Measurements from ENCODE around the gene PDE4D. TPM values are rescaled to one million over a fixed set of nuclear protein-coding genes. Genes with fewer than 3 reads are reported as not detected.

Gene PDE4D
- total RNA-seq, 1 experiment from 2014 or later = 3.6 TPM

DNA sequence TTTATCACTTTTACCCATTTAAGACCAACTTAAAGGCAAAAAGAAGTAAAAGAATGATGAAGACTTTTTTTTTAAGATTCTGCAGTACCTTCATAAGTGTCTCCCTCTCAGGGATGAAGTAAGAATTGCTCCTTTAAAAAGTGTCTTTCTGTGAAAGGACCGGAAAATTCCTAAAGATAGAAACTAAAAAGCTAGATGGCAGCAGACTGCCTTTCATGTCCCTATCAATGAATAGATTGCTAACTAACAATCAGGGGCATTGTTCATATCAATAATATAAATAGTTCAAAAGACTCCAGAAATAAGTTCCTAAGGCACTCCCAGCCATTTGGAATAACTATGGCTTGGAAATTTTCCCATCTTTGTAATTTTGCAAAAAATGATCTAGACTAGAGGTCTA lies 558.0 kb downstream of the PDE4D start:
- H3K27ac ChIP-seq (ENCODE audit: low read length) = no peak overlapping the region
- DNase-seq (no peak), ATAC-seq (no peak)
- TF ChIP-seq EZH2phosphoT487 (IDR thresholded peaks at IDR 0.05; ENCODE audit: borderline replicate concordance, low read length) (no peak), CTCF (conservative IDR thresholded peaks at IDR 0.05; ENCODE audit: low read depth, low read length) (peak; percentile 21; the same call in 1 of the 2 replicates)
- no peaks in the 10 kb centered on the region for H3K4me1 ChIP-seq (ENCODE audit: insufficient read depth, low read length)
- intact Hi-C loops (cut with micrococcal nuclease) = no loop called here
- no peak overlapping the region for H3K9ac ChIP-seq (ENCODE audit: low read length)
- H3K9me3 ChIP-seq (ENCODE audit: low read length) = no peaks in the 10 kb centered on the region
- H2AFZ ChIP-seq (ENCODE audit: low read length) = no peak overlapping the region
- no peaks in the 10 kb centered on the region for H3K36me3 ChIP-seq (ENCODE audit: low read depth, low read length)
- no peaks in the 10 kb centered on the region for H3K79me2 ChIP-seq (ENCODE audit: low read length)
- H3K27me3 ChIP-seq (ENCODE audit: low read length) = no peaks in the 10 kb centered on the region
- H3K4me2 ChIP-seq (ENCODE audit: low read length) = no peak overlapping the region
- no peak overlapping the region for H3K4me3 ChIP-seq (ENCODE audit: low read length)
- H3K9me2 ChIP-seq (replicated peaks; ENCODE audit: low read length) = no peaks in the 10 kb centered on the region
- no peaks in the 10 kb centered on the region for H4K20me1 ChIP-seq (ENCODE audit: low read length)
- BruUV-seq (replicated peaks) = no TSS peak
- ChIA-PET POLR2A (ENCODE audit: unreplicated experiment) (no interaction called here), CTCF (no interaction called here)
- no peaks in the 10 kb centered on the region for H3F3A ChIP-seq (ENCODE audit: low read length, unreplicated experiment)

- H3K36me3 ChIP-seq (ENCODE audit: low read depth, low read length) = no peaks in the 10 kb centered on the region
- H3K9ac ChIP-seq (ENCODE audit: low read length) = no peak overlapping the region
- H3F3A ChIP-seq (ENCODE audit: low read length, unreplicated experiment) = no peaks in the 10 kb centered on the region
- BruUV-seq (replicated peaks) = no TSS peak
- no peaks in the 10 kb centered on the region for H3K27me3 ChIP-seq (ENCODE audit: low read length)
- no peaks in the 10 kb centered on the region for H4K20me1 ChIP-seq (ENCODE audit: low read length)
- no peaks in the 10 kb centered on the region for H3K9me3 ChIP-seq (ENCODE audit: low read length)
- no peaks in the 10 kb centered on the region for H3K9me2 ChIP-seq (replicated peaks; ENCODE audit: low read length)
- no peak overlapping the region for H3K4me3 ChIP-seq (ENCODE audit: low read length)
- CTCF ChIA-PET = no interaction called here
- H3K4me1 ChIP-seq (ENCODE audit: insufficient read depth, low read length) = no peaks in the 10 kb centered on the region
- DNase-seq (no peak), ATAC-seq (no peak)
- POLR2A ChIA-PET (ENCODE audit: unreplicated experiment) = no interaction called here
- H3K79me2 ChIP-seq (ENCODE audit: low read length) = no peaks in the 10 kb centered on the region
- no peak overlapping the region for H3K4me2 ChIP-seq (ENCODE audit: low read length)
- intact Hi-C loops (cut with micrococcal nuclease) = no loop called here
- no peak overlapping the region for H2AFZ ChIP-seq (ENCODE audit: low read length)
- TF ChIP-seq EZH2phosphoT487 (IDR thresholded peaks at IDR 0.05; ENCODE audit: borderline replicate concordance, low read length) = no peak
- H3K27ac ChIP-seq (ENCODE audit: low read length) = no peak overlapping the region
Observed at GRCh38 chr5:59333416-59333815, 560.1 kb downstream of the PDE4D start.

DNA sequence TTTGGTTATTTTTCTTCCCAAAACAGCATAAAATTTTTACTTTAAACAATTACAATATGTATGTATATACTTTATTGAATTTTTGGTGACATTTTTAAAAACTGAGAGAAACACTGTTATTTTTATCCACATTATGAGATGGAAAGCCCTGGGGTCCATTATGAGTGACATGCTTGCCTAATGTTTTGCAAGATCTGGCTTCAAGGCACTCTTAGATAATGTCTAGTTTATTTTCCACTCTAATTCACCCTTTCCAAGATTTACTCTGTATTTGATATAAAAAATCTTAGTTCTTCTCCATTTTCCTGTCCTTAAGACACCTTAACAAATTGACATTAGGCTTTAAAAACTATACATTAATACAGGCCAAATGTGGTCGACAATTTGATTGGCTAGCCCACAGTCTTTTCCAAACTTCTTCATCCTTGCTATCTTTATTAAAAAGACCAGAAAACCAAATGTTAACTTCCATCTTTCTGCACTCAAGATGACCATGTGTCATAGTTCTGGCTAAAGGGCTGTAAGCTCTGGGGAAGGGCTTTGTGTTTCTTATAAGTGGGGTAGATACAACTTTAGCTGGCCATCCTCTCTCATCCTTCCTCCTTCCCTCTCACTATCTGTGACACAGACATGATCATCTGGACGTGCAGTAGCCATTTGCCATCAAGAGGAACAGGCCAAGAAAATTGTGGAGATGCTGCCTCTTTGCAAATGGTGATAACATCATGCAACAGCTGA lies 561.1 kb downstream of the PDE4D start:
- no peaks in the 10 kb centered on the region for H3K9me3 ChIP-seq (ENCODE audit: low read length)
- H4K20me1 ChIP-seq (ENCODE audit: low read length) = no peaks in the 10 kb centered on the region
- H3F3A ChIP-seq (ENCODE audit: low read length, unreplicated experiment) = no peaks in the 10 kb centered on the region
- no peak overlapping the region for H2AFZ ChIP-seq (ENCODE audit: low read length)
- no peak overlapping the region for H3K4me2 ChIP-seq (ENCODE audit: low read length)
- no peaks in the 10 kb centered on the region for H3K9me2 ChIP-seq (replicated peaks; ENCODE audit: low read length)
- DNase-seq = no peak
- no peak for ATAC-seq
- no peak overlapping the region for H3K9ac ChIP-seq (ENCODE audit: low read length)
- ChIA-PET CTCF (no interaction called here), POLR2A (ENCODE audit: unreplicated experiment) (no interaction called here)
- no peak overlapping the region for H3K27ac ChIP-seq (ENCODE audit: low read length)
- BruUV-seq (replicated peaks) = no TSS peak
- no peaks in the 10 kb centered on the region for H3K4me1 ChIP-seq (ENCODE audit: insufficient read depth, low read length)
- H3K27me3 ChIP-seq (ENCODE audit: low read length) = no peaks in the 10 kb centered on the region
- intact Hi-C loops (cut with micrococcal nuclease) = no loop called here
- no peak overlapping the region for H3K4me3 ChIP-seq (ENCODE audit: low read length)
- H3K79me2 ChIP-seq (ENCODE audit: low read length) = no peaks in the 10 kb centered on the region
- no peaks in the 10 kb centered on the region for H3K36me3 ChIP-seq (ENCODE audit: low read depth, low read length)
- no peak for TF ChIP-seq EZH2phosphoT487 (IDR thresholded peaks at IDR 0.05; ENCODE audit: borderline replicate concordance, low read length)

DNA sequence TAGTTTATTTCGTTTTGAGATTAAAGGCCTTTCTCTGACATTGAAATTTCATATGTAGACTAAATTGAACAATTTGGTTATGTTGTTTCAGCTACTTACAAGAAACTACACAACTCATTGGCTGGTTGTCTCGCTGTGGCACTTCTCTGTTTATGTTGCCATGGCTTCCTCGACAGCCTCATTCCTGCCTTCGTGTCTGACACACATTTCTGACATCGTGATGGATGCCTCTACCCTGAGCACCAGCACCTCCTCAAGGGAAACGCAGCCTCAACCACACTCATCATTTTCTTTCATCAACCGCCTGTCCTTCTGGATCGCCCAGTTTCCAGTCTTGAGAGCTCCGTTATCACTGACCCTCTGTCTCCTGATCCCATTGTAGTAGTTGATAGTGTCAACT lies 562.8 kb downstream of the PDE4D start:
- POLR2A ChIA-PET (ENCODE audit: unreplicated experiment) = no interaction called here
- Histone ChIP-seq H3K27ac (ENCODE audit: low read length) (no peak overlapping the region), H4K20me1 (ENCODE audit: low read length) (no peaks in the 10 kb centered on the region), H3K27me3 (ENCODE audit: low read length) (no peaks in the 10 kb centered on the region), H3F3A (ENCODE audit: low read length, unreplicated experiment) (no peaks in the 10 kb centered on the region), H3K36me3 (ENCODE audit: low read depth, low read length) (no peaks in the 10 kb centered on the region), H3K4me2 (ENCODE audit: low read length) (no peak overlapping the region), H3K9ac (ENCODE audit: low read length) (no peak overlapping the region), H3K4me3 (ENCODE audit: low read length) (no peak overlapping the region), H3K9me2 (replicated peaks; ENCODE audit: low read length) (no peaks in the 10 kb centered on the region), H3K9me3 (ENCODE audit: low read length) (no peaks in the 10 kb centered on the region), H2AFZ (ENCODE audit: low read length) (no peak overlapping the region), H3K4me1 (ENCODE audit: insufficient read depth, low read length) (no peaks in the 10 kb centered on the region), H3K79me2 (ENCODE audit: low read length) (no peaks in the 10 kb centered on the region)
- TF ChIP-seq EZH2phosphoT487 (IDR thresholded peaks at IDR 0.05; ENCODE audit: borderline replicate concordance, low read length) = no peak
- TF ChIP-seq CTCF (conservative IDR thresholded peaks at IDR 0.05; ENCODE audit: low read depth, low read length) = no peak
- no peak for TF ChIP-seq EZH2 (IDR thresholded peaks at IDR 0.05; ENCODE audit: low read length, unreplicated experiment)
- CTCF ChIA-PET = no interaction called here
- no TSS peak for BruUV-seq (replicated peaks)
- ATAC-seq (no peak), DNase-seq (no peak)
- intact Hi-C loops (cut with micrococcal nuclease) = no loop called here
